D721Med (cell line): Measurements from ENCODE around the gene GTF3C2.
"Not testable (repeated sequence)": the region's sequence is repeated elsewhere in the genome, so short reads cannot be mapped to it uniquely, and the experiment has no call there.

Source experiments
- DNase-seq: peaks from one replicate; pipeline ENCODE4 v3.0.0; 2011; ENCODE audit warnings: low spot score; ENCODE audit not compliant: insufficient read length
- FAIRE-seq: peaks from 2 replicates; lab custom pipeline; 2011; peaks lifted over from hg19 to GRCh38; lab: Jason Lieb, UNC
- CTCF ChIP-seq: IDR thresholded peaks from 2 replicates; pipeline ENCODE4 v1.5.1; 2012; ENCODE audit warnings: mild to moderate bottlenecking, control low read depth; ENCODE audit not compliant: insufficient read depth; ENCODE audit errors: missing control alignments

The GTF3C2 gene

DNA sequence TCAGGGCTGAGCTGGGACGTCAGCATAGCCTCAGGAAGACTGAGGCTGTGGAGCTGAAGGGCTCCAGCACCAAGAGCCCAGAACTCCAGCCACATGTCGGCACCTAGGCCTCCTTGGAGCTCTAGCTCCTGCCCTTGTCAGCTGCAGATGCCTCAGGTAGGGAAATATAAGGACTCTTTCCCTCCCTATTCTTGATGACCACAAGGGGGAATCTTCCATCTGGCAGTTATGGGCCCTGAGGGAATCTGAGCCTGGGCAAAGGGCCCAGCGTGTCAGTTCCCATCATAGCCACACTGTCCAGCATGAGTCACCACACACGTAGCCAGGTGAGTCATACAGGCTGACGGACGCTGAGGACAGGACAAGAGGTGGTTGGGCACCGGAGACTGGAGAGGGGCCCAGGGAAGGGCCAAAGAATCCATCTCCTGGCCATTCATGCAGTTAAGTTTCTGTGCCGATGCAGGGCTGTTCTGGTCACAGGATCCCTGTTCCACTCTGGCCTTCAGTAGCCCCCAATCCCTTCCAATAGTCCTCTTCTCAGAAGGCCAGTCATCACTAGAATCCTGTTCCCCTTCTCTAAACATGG is 35.5 kb downstream of the GTF3C2 start:
- peak; percentile 16 for TF ChIP-seq CTCF
- FAIRE-seq, result no peak

GRCh38 chr2:27319839-27320238 is 36.7 kb downstream of the GTF3C2 start:
- not testable (repeated sequence) for FAIRE-seq, DNase-seq

More for the DNA sequence above, 35.5 kb downstream of the GTF3C2 start:
- DNase-seq, result peak; percentile 45

- no peak for TF ChIP-seq CTCF
- no peak for DNase-seq
- FAIRE-seq, result no peak
These were observed 39.7 kb downstream of the GTF3C2 start for GRCh38 chr2:27316655-27317412.

- DNase-seq (no peak), FAIRE-seq (no peak)
- no peak for TF ChIP-seq CTCF
These were observed 41.4 kb downstream of the GTF3C2 start for GRCh38 chr2:27315122-27315521.

DNA sequence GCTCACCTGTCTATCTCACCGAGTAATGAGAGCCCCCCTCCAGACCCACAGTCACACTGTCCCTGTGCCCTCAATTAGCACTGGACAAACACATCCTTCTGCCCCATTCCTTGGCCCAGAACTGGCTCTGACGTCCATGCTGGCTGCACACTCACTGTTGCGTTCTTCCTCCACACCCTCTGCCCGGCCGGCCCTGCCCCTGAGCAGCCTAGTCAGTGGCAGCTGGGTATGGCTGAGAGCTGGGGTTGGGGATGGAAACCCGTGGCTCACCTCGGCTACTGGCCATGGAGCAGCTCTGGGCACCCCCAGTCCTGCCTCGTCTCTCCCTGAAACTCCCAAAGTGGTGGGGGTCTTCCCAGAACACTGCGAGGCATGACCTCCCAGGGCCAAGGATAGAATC is 41.9 kb downstream of the GTF3C2 start:
- TF ChIP-seq CTCF, result no peak
- FAIRE-seq, result no peak
- DNase-seq, result no peak

GRCh38 chr2:27313882-27314645 is 42.5 kb downstream of the GTF3C2 start:
- FAIRE-seq, result no peak
- no peak for TF ChIP-seq CTCF
- DNase-seq, result no peak

GRCh38 chr2:27312152-27312551 is 44.4 kb downstream of the GTF3C2 start:
- no peak for DNase-seq
- no peak for FAIRE-seq
- TF ChIP-seq CTCF, result no peak
